K562 (cell line): ENCODE data around the gene WHAMM. TPM values are rescaled to one million over a fixed set of nuclear protein-coding genes. Genes with fewer than 3 reads are reported as not detected.

Source experiments
- ARID2 ChIP-seq: fragments of 450-650 bp; IDR thresholded peaks from 2 replicates; pipeline ENCODE4 v1.6.1; 2017; ENCODE audit warnings: antibody characterized with exemption, mild to moderate bottlenecking
- ATF6 ChIP-seq: sonication (generic); formaldehyde crosslinking; IDR thresholded peaks from 2 replicates; pipeline ENCODE4 v1.4.0; 2020; ENCODE audit warnings: mild to moderate bottlenecking, missing genetic modification reagents
- BDP1 ChIP-seq: IDR thresholded peaks from 3 replicates; pipeline ENCODE4 v1.6.1; 2011; ENCODE audit not compliant: insufficient read length, insufficient read depth
- CBX5 ChIP-seq: IDR thresholded peaks from 2 replicates; pipeline ENCODE4 v1.6.1; 2014; ENCODE audit warnings: low read depth, borderline replicate concordance
- CREBBP ChIP-seq: IDR thresholded peaks from one replicate; pipeline ENCODE4 v1.6.1; 2012; ENCODE audit warnings: low read depth, mild to moderate bottlenecking, control low read depth, inconsistent platforms, low read length
- EP300 ChIP-seq: IDR thresholded peaks from 2 replicates; pipeline ENCODE4 v1.6.1; 2012; ENCODE audit warnings: low read length, improper control_type of control experiment
- GABPA ChIP-seq: fragments of 200-800 bp; sonication (Bioruptor generic); conservative IDR thresholded peaks from 2 replicates; pipeline ENCODE4 v1.6.1; 2016; ENCODE audit warnings: low read depth, missing genetic modification characterization, missing compliant biosample characterization
- IRF2 ChIP-seq: sonication (generic); formaldehyde crosslinking; IDR thresholded peaks from 2 replicates; pipeline ENCODE4 v1.8.1; 2022; ENCODE audit warnings: mild to moderate bottlenecking, missing genetic modification reagents
- MYC ChIP-seq, 2 experiments: fragments of 250-450 bp in 1 of 2; sonication (Bioruptor Pico) in 1 of 2; IDR thresholded peaks; 2 replicates each; pipeline versions ENCODE4 v1.5.1 to v1.6.1; 2012 to 2021; ENCODE audit warnings: low read depth in 2 of 2, borderline replicate concordance in 1 of 2, improper control_type of control experiment in 1 of 2, low read length in 1 of 2, mild to moderate bottlenecking in 1 of 2, moderate library complexity in 1 of 2
- NBN ChIP-seq: fragments of 450-650 bp; IDR thresholded peaks from 2 replicates; pipeline ENCODE4 v1.6.1; 2016; ENCODE audit warnings: low read depth, mild to moderate bottlenecking
- RAD51 ChIP-seq: fragments of 450-650 bp; IDR thresholded peaks from 2 replicates; pipeline ENCODE4 v1.7.1; 2016; ENCODE audit warnings: low read depth, mild to moderate bottlenecking, borderline replicate concordance
- SUPT5H ChIP-seq: fragments of 450-650 bp; IDR thresholded peaks from 2 replicates; pipeline ENCODE4 v1.6.1; 2016
- ZFPM2 ChIP-seq: fragments of 250-450 bp; sonication (Bioruptor Pico); IDR thresholded peaks from 2 replicates; pipeline ENCODE4 v1.5.1; 2022; ENCODE audit warnings: mild to moderate bottlenecking
- ZHX1 ChIP-seq: fragments of 150-350 bp; conservative IDR thresholded peaks from 2 replicates; pipeline ENCODE4 v1.6.1; 2014; ENCODE audit warnings: low read length
- ZNF699 ChIP-seq: fragments of 250-450 bp; sonication (Bioruptor Pico); IDR thresholded peaks from 2 replicates; pipeline ENCODE4 v1.8.0; 2021; ENCODE audit warnings: mild to moderate bottlenecking, moderate library complexity; ENCODE audit not compliant: insufficient replicate concordance
- polyA plus RNA-seq, 8 experiments: library from polyadenylated mRNA; depleted of rRNA in 4 of 8; stranded (reverse) in 5 of 8; unstranded in 3 of 8; fragments of >200 nt; fragmentation: Nextera tagmentation in 2 of 8; fragmentation: Illumina TruSeq in 1 of 8; extraction: Ambion mirVana in 2 of 8; extraction: Trizol in 1 of 8; gene quantifications; 2 replicates each; pipeline versions ENCODE4 v1.2.1 to v1.2.3, GENCODE V29; 2011 to 2014; ENCODE audit warnings: inconsistent platforms in 1 of 8, missing spikeins in 1 of 8
- total RNA-seq, 7 experiments: library from RNA; depleted of rRNA in 6 of 7; stranded (reverse); fragments of >200 nt in 6 of 7; fragmentation: Illumina TruSeq in 2 of 7; extraction: Trizol in 2 of 7; gene quantifications; 2 replicates each; pipeline versions ENCODE4 v1.2.1 to v1.2.3, GENCODE V29; 2011 to 2021; ENCODE audit warnings: low replicate concordance in 1 of 7
- TF ChIP-seq, protein P1 (sequence below), 2 experiments: fragments of 450-650 bp; IDR thresholded peaks; 2 replicates each; pipeline ENCODE4 v1.6.1; 2018; ENCODE audit warnings: mild to moderate bottlenecking in 2 of 2, low read depth in 1 of 2; ENCODE audit not compliant: partially characterized antibody in 2 of 2

Gene WHAMM
- total and polyA plus RNA-seq, 9 of the 15 experiments (the other 6 are each of a cell fraction or from before 2014, with no cell fraction given) = 2.0 to 4.8 (median 3.6) TPM

GRCh38 chr15:82855286-82856100 is 46.1 kb downstream of the WHAMM start (continued):
- no peak for TF ChIP-seq NBN
- no peak for TF ChIP-seq SUPT5H
- TF ChIP-seq ZFPM2 (CRISPR knock-in tag) = no peak
- TF ChIP-seq CBX5 = no peak
- peak; percentile 44; the same call in 1 of the 2 replicates for TF ChIP-seq MYC (IDR thresholded peaks at IDR 0.05; ENCODE audit: low read depth, low read length)
- no peak for TF ChIP-seq MYC (CRISPR knock-in tag; IDR thresholded peaks at IDR 0.05; ENCODE audit: borderline replicate concordance, low read depth)
- peak; percentile 59 for TF ChIP-seq RAD51
- TF ChIP-seq CREBBP = no peak
- TF ChIP-seq, protein P1, sequence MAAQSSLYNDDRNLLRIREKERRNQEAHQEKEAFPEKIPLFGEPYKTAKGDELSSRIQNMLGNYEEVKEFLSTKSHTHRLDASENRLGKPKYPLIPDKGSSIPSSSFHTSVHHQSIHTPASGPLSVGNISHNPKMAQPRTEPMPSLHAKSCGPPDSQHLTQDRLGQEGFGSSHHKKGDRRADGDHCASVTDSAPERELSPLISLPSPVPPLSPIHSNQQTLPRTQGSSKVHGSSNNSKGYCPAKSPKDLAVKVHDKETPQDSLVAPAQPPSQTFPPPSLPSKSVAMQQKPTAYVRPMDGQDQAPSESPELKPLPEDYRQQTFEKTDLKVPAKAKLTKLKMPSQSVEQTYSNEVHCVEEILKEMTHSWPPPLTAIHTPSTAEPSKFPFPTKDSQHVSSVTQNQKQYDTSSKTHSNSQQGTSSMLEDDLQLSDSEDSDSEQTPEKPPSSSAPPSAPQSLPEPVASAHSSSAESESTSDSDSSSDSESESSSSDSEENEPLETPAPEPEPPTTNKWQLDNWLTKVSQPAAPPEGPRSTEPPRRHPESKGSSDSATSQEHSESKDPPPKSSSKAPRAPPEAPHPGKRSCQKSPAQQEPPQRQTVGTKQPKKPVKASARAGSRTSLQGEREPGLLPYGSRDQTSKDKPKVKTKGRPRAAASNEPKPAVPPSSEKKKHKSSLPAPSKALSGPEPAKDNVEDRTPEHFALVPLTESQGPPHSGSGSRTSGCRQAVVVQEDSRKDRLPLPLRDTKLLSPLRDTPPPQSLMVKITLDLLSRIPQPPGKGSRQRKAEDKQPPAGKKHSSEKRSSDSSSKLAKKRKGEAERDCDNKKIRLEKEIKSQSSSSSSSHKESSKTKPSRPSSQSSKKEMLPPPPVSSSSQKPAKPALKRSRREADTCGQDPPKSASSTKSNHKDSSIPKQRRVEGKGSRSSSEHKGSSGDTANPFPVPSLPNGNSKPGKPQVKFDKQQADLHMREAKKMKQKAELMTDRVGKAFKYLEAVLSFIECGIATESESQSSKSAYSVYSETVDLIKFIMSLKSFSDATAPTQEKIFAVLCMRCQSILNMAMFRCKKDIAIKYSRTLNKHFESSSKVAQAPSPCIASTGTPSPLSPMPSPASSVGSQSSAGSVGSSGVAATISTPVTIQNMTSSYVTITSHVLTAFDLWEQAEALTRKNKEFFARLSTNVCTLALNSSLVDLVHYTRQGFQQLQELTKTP (IDR thresholded peaks at IDR 0.05; ENCODE audit: low read depth in 1 of 2, partially characterized antibody in 2 of 2) = no peak
- TF ChIP-seq BDP1 = no peak
- no peak for TF ChIP-seq ZHX1
- TF ChIP-seq EP300 = 0 out of 2 replicates have a peak, but pooled peaks have one; percentile 19
- peak; percentile 29; the same call in 1 of the 2 replicates for TF ChIP-seq GABPA (tag)
- TF ChIP-seq ATF6 (CRISPR knock-in tag) = no peak
- TF ChIP-seq IRF2 = no peak
- no peak for TF ChIP-seq ZNF699 (CRISPR knock-in tag)
- TF ChIP-seq ARID2 = no peak
